Psoas muscle (tissue), 8 donors: ENCODE data around the gene UAP1L1. TPM values are rescaled to one million over a fixed set of nuclear protein-coding genes. Genes with fewer than 3 reads are reported as not detected.
"Not testable (repeated sequence)": the region's sequence is repeated elsewhere in the genome, so short reads cannot be mapped to it uniquely, and the experiment has no call there.

Experiments used
- ATAC-seq, 4 donors: fragments of 200-7000 bp; cut with Tn5 transposase; one replicate each; pipeline ENCODE4 v1.9.1; 2020; ENCODE audit warnings: moderate library complexity in 3 of 4, mild to moderate bottlenecking in 2 of 4
- DNase-seq, 2 donors: peaks; one replicate each; pipeline ENCODE4 v3.0.0-alpha.2; 2020
- H3K27ac ChIP-seq: fragments of 200-600 bp; one replicate; pipeline ENCODE4 v1.8.0; 2022
- H3K27me3 ChIP-seq, 3 donors: fragments of 200-600 bp in 1 of 3; one replicate each; pipeline versions ENCODE4 v1.6.1 to v1.8.0; 2013 to 2022; ENCODE audit warnings: low read length in 2 of 3, mild to moderate bottlenecking in 2 of 3, moderate library complexity in 1 of 3; ENCODE audit not compliant: insufficient read depth in 3 of 3
- H3K36me3 ChIP-seq, 2 donors: fragments of 200-600 bp in 1 of 2; one replicate each; pipeline versions ENCODE4 v1.6.1 to v1.8.0; 2013 to 2022; ENCODE audit warnings: low read depth in 1 of 2, mild to moderate bottlenecking in 1 of 2, moderate library complexity in 1 of 2; ENCODE audit not compliant: insufficient read depth in 1 of 2
- H3K4me1 ChIP-seq: fragments of 200-600 bp; one replicate; pipeline ENCODE4 v1.8.0; 2022
- H3K4me3 ChIP-seq: fragments of 200-600 bp; one replicate; pipeline ENCODE4 v1.8.0; 2022; ENCODE audit warnings: mild to moderate bottlenecking
- H3K9me3 ChIP-seq: fragments of 200-600 bp; one replicate; pipeline ENCODE4 v1.8.0; 2022
- CTCF ChIP-seq: fragments of 200-600 bp; IDR thresholded peaks from one replicate; pipeline ENCODE4 v1.8.0; 2022; ENCODE audit warnings: antibody characterized with exemption
- WGBS, 3 donors: extraction: QIAGEN DNeasy Blood & Tissue Kit; methylation state at CpG; one replicate each; pipeline versions ENCODE4 v1.1.6 to v1.1.7; 2013; 5-methylcytosine and 5-hydroxymethylcytosine counted together
- intact Hi-C, 2 donors: fragments of 100-400 bp; cut with DNase I; formaldehyde crosslinking; loops; one replicate each; pipeline versions ENCODE4 v1.11.0 to v1.14.2; 2022
- polyA plus RNA-seq, 3 donors: library from polyadenylated mRNA; stranded (reverse); fragments of 200-250 nt; gene quantifications; one replicate each; pipeline ENCODE4 v1.2.3, GENCODE V29; 2013
- total RNA-seq, 4 donors: library from RNA; stranded (reverse); fragmentation: NEBNext Ultra II Directional in 2 of 4; extraction: Animal tissue kit (Norgen Biotek cat#: 25700) in 2 of 4; gene quantifications; one replicate each; pipeline versions ENCODE4 v1.2.1 to v1.2.4, GENCODE V29; 2021 to 2023
- donor health status: healthy with polysubstance abuse.
- donor health status: DM: no; HTN: no; CAD: no; lungs with moderate emphysema.
- donor health status: Bipolar disorder and iron deficiency.
- donor health status: healthy.
- donor health status: DM: yes; HTN: yes; CAD: no.
- donor health status: DM: no; HTN: no; CAD: no.
- donor health status: DM: no; HTN: no; CAD: no.
- donor health status: DM: yes; HTN: yes; CAD: no.

The UAP1L1 gene
- total and polyA plus RNA-seq, 7 donors: 1.5 to 4.5 (median 2.4) TPM

GRCh38 chr9:137030538-137031527, 46.5 kb upstream of the UAP1L1 start:
- no peaks in the 10 kb centered on the region for H3K9me3 ChIP-seq
- 58 to 73% (median 59%) methylated on average over 64 to 65 of the region's 65 CpGs for WGBS, 3 donors
- no peak for ATAC-seq
- no peak for TF ChIP-seq CTCF
- DNase-seq: peak in 1 of 2 donors; percentile 58
- peaks cover 27% of the 10 kb centered on the region for H3K4me1 ChIP-seq
- peaks cover 0 to 6% (median 0%) of the 10 kb centered on the region in 3 donors for H3K27me3 ChIP-seq
- no peak overlapping the region for H3K4me3 ChIP-seq
- no peaks in the 10 kb centered on the region for H3K36me3 ChIP-seq
- intact Hi-C loops: no loop called here
- no peak overlapping the region for H3K27ac ChIP-seq

- Histone ChIP-seq H3K4me3 (no peak within 1 kb of the TSS), H3K27ac (no peak within 1 kb of the TSS), H3K9me3 (no peaks in the 10 kb centered on the region), H3K27me3 (peaks cover 0 to 6% (median 0%) of the 10 kb centered on the region in 3 donors), H3K36me3 (no peaks in the 10 kb centered on the region), H3K4me1 (peaks cover 18% of the 10 kb centered on the region)
- WGBS, 3 donors: 69 to 81% (median 73%) methylated on average over 16 of the region's 16 CpGs
- no peak for TF ChIP-seq CTCF
- intact Hi-C loops: no loop called here
- no peak for ATAC-seq
- no peak for DNase-seq
These were observed 45.2 kb upstream of the UAP1L1 start, which contains the start of gene FUT7 for GRCh38 chr9:137031904-137032640. FUT7 (minus strand) TSS chr9:137032088; CDS start chr9:137031991, 97 bp downstream.

GRCh38 chr9:137032858-137033257, 44.5 kb upstream of the UAP1L1 start:
- intact Hi-C loops: no loop called here
- TF ChIP-seq CTCF: no peak
- Histone ChIP-seq H3K9me3 (no peaks in the 10 kb centered on the region), H3K4me1 (peaks cover 16% of the 10 kb centered on the region), H3K27ac (no peak overlapping the region), H3K27me3 (peaks cover 0 to 6% (median 0%) of the 10 kb centered on the region in 3 donors), H3K36me3 (no peaks in the 10 kb centered on the region), H3K4me3 (peak overlapping the region; percentile 28)
- ATAC-seq (no peak), DNase-seq (peak; percentile 65 to 73)
- WGBS, 3 donors: 84 to 89% (median 85%) methylated on average over 9 to 10 of the region's 10 CpGs

GRCh38 chr9:137033481-137033880, 43.8 kb upstream of the UAP1L1 start:
- H3K27me3 ChIP-seq, intact Hi-C loops, ATAC-seq, H3K27ac ChIP-seq, H3K36me3 ChIP-seq, DNase-seq, H3K9me3 ChIP-seq: not testable (repeated sequence)
- 92 to 98% (median 96%) methylated on average over 5 of the region's 5 CpGs for WGBS, 3 donors
- Histone ChIP-seq H3K4me3 (peak overlapping the region; percentile 28), H3K4me1 (peaks cover 16% of the 10 kb centered on the region)
